A204.1 (cell line): Measurements from ENCODE around the gene NKD1.

Experiments
- FAIRE-seq: peaks from 2 replicates; lab custom pipeline; 2012; peaks lifted over from hg19 to GRCh38; lab: Jason Lieb, UNC

NKD1 gene

DNA sequence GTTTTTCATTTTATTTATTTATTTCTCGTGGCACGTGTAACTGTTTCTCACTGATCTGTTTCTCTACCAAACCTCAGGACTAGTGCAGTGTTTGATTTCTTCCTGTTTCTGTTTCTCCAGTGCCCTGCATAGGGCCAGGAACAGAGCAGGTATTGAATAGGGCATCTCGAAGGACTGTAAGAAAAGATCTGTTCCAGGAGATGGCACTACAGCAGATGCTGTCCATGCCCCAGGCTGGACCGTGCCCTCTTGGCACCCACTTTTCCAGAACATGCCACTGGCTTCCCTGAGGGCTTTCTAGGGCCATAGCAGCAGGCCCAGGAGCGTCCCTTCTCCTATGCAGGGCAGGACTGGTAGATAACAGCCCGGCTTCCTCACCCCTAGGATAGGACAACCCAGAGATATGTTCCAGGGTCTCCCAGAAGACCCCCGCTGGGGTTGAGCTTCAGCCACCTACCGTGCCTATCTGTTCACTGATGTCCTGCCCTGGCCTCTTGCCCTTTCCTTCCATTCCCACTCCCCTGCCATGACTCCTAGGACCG lies 128.6 kb downstream of the NKD1 start:
- no peak for FAIRE-seq

DNA sequence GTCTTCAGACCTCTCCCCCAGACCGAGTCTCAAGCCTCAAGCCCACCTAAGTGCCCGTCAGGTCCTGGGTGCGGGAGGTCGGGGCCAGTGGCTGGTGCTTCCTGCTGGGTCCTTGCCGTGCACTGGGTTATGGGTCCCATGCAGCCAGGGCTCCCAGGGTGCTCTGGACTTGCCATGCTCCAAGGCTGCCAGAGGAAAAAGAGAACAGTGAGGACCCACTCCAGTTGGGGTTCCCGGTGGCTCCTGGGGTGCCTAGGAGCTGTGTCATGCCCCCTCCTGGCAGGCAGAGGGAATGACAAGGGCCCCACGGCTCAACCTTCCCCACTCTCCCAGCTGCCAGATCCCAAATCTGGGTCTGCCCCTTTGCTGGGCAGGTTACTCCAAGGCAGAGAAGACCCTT lies 129.2 kb downstream of the NKD1 start:
- no peak for FAIRE-seq

DNA sequence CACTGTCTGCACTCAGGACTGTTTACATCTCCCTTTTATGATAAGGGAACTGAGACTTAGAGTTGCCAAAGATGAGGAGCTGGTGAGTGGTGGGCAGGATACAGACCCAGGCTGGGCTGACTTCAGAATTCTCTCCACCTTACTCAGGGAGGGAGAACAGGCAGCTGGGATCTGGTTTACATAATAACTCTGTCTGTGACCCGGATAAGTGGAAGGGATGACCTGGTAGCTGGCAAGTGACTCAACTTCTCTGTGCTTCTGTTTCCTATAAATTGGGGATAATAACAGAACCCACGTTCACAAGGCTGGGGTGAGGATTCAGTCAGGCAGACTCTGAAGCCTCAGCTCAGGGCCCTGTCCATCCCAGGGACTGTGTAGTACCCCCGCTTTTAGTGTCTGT lies 130.3 kb downstream of the NKD1 start:
- no peak for FAIRE-seq

DNA sequence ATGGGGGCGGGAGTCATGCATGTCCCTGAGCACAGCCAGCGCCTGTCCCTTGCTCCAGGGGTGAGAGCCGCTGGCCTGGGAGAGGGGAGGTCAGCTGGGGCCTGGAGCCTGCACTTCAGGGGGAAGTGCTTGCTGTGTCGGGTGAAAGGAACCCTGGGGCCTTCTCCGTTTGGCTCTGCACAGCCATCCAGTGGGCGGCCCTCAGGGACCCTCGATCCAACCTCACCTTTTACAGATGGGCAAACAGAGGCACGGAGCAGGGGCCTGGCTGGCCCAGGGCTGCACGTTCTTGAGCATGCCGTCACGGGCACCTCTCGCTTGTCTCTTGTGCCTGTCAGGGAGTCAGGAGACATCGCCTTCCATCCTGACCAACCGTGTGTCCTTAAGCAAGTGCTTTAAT lies 131.1 kb downstream of the NKD1 start:
- no peak for FAIRE-seq

DNA sequence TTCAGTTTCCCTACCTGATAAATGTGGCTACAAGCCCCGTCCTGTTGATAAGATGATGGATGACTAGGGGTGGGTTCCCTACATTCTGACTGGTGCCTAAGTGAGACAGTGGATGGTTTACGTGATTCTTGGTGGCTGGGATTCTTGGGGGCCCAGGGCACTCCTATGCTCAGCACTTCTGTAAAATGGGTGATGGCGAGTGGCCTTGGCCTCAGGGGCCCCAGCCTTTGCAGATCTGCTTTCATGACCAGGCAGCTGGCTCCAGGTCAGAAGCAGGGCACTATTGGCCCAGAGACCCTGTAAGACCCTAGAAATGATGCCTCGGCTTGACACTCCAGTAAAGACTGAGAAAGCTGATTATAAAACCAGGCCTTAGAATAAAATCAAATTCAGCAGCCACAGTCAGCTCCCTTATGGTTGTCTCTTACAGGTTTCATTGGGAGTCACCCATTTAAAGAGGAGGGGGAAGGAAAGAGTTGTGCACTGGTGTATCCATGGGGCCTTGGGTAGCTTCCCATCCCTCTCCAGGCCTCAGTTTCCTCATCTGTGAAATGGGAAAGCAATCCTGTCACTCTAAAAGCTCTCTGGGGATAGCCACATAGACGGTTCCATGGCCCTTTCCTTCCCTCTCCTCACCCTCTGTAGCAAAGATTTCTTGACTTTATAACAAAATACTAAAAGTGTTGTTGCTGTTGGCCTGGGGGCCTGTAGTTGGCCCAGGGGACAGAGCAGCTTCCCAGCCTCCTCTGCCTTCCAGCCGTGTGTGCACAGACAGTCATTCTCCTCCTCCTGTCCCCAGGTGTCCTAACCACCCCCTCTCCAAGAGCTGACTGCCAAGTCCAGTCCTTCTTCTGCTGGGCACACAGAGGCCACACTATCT lies 131.7 kb downstream of the NKD1 start:
- FAIRE-seq, result no peak

DNA sequence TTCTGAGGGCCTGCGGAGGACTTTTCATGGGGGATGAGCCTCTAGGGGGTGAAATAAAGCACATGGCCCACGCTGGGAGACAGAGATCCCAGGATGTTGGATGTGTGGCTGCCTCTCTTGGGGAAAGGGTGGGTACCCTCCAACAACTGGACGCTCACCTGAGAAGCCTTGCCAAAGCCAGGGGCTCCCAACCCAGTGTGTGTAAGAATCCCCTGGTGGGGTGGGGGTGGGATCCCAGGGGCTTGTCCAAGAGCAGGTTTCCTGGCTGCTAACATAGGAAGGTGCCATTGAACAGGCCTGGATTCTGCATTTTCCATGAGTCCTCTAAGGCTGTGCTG lies 132.3 kb downstream of the NKD1 start:
- no peak for FAIRE-seq

DNA sequence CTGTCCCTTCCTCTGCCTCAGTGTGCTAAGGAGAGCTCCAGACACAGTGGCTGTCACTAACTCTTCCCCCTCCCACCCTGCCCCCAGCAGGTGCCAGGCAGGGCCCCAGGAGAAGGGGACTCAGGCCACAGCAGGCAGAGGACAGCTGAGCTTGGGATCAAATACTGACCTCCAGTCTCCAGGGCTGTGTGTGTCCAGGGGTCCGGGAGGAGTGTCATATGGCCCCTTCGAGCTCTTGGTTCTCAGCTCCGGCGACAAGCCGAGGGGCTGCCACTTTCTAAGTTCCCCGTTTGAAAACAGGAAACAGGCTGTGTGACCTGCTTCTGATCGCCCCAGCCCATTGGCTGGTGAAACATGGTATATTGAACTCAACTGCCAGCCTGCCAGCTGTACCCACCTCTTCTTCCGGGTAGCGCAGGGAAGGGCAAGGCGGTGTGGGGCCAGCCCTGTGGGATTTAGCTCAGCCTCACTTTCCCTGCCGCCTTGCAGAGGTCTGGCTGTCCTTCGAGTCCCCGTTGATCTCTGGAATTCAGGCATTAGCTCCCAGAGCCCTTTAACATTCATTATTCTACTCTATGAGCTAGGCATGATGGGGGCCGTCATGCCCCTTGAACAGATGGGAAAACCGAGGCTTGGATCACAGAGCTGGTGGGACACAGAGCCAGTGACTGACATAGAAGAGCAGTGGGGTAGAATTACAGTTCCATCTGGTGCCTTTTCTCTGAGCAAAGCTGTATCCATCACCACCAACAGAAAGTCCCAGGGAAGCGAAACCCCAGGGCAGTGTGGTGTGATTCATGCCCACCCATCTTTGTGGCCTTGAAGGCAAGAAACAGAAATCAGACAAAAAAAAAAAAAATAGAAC lies 133.1 kb downstream of the NKD1 start, which contains the start of gene SNX20:
Gene SNX20, minus strand, starts transcription at position 292 of the 865 bp plus-strand sequence. CDS start 3,786 bp downstream, outside the sequence.
- FAIRE-seq, result no peak

GRCh38 chr16:50683689-50684374 lies 135.6 kb downstream of the NKD1 start:
- no peak for FAIRE-seq

GRCh38 chr16:50684823-50685461 lies 136.7 kb downstream of the NKD1 start:
- no peak for FAIRE-seq

- no peak for FAIRE-seq
These were observed 137.4 kb downstream of the NKD1 start for GRCh38 chr16:50685462-50686063.

- FAIRE-seq, result no peak
These were observed 139.9 kb downstream of the NKD1 start for GRCh38 chr16:50688083-50688482.

GRCh38 chr16:50688867-50689266 lies 140.7 kb downstream of the NKD1 start:
- no peak for FAIRE-seq

- FAIRE-seq, result no peak
These were observed 142.0 kb downstream of the NKD1 start for GRCh38 chr16:50690177-50690576.

- no peak for FAIRE-seq
These were observed 144.4 kb downstream of the NKD1 start for GRCh38 chr16:50692644-50692998.

- no peak for FAIRE-seq
These were observed 145.0 kb downstream of the NKD1 start, which contains the start of gene NOD2 for GRCh38 chr16:50692999-50693781. Gene NOD2 (plus strand): TSS chr16:50693606. CDS start chr16:50699496, 5,890 bp downstream.

DNA sequence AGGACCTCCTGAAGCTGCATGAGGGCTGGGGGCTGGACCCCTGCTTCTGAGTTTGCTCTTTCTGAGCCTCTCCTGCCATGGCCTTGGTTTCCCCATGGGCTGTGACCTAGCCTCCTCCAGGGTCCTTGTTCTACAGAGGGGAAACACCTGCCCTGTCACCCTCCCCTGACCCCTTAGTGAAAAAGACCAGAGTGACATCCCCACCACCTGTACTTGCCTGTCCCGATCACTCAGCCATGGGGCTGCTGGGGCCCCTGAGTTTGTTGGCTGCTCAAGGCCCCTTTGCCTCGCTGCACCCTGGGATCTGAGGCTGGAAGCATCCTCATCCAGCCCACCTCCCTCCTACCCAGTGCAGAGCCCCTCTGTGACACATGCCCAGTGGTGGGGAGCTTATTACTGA lies 146.0 kb downstream of the NKD1 start:
- no peak for FAIRE-seq

- FAIRE-seq, result no peak
These were observed 147.1 kb downstream of the NKD1 start for GRCh38 chr16:50695017-50696000.

GRCh38 chr16:50696126-50696525 lies 147.9 kb downstream of the NKD1 start:
- FAIRE-seq, result no peak
